Activated CD4-positive, alpha-beta T cell treated with anti-CD3 and anti-CD28 coated beads, Interleukin-2, Interleukin-4, amounts not matched to agents 100 ng/mL and 50 ng/mL, durations not matched to agents 16 hours and 8 hours (primary cell): ENCODE results near the gene SDS.
A peak's percentile ranks its signal among the peaks of the same experiment; 100 is the strongest.

Source experiments
- DNase-seq: peaks from one replicate; pipeline ENCODE4 v3.0.0-alpha.2; 2020; ENCODE audit warnings: low spot score

SDS gene

GRCh38 chr12:113424915-113425823 lies 21.5 kb upstream of the SDS start:
- peak; percentile 50 for DNase-seq

- no peak for DNase-seq
These were observed 20.8 kb upstream of the SDS start for GRCh38 chr12:113424456-113424855.

DNA sequence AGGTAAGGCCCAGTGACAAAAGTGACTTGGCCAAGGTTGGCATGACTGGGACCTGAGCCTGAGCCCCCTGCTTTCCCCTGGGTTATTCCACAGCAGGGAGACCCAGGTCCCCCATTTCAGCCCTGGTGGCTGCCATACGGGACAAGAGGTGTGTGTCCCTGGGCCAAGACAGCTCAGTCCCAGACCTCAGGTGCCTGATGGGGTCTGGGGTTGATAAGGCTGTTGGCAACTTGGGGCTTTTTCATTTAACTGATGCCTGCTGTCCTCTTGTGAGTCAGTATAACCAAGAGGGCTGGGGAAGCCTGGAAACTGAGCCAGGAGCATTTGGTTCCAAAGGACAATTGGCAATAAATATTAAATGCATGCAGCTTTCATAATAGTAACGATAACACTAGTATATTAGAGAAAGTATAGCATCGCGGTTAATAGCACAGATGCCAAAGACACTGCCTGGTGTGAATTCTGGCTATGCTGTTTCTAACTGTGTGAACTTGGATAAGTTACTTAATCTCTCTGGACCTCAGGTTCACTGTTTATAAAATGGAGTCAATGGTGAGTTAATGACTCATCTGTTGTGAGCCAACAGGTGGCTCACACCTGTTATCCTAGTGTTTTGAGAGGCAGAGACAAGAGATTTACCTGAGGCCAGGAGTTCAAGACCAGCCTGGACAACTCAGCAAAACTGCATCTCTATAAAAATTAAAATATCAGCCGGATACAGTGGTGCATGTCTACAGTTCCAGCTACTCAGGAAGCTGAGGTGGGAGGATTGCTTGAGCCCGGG lies 19.4 kb upstream of the SDS start:
- no peak for DNase-seq

DNA sequence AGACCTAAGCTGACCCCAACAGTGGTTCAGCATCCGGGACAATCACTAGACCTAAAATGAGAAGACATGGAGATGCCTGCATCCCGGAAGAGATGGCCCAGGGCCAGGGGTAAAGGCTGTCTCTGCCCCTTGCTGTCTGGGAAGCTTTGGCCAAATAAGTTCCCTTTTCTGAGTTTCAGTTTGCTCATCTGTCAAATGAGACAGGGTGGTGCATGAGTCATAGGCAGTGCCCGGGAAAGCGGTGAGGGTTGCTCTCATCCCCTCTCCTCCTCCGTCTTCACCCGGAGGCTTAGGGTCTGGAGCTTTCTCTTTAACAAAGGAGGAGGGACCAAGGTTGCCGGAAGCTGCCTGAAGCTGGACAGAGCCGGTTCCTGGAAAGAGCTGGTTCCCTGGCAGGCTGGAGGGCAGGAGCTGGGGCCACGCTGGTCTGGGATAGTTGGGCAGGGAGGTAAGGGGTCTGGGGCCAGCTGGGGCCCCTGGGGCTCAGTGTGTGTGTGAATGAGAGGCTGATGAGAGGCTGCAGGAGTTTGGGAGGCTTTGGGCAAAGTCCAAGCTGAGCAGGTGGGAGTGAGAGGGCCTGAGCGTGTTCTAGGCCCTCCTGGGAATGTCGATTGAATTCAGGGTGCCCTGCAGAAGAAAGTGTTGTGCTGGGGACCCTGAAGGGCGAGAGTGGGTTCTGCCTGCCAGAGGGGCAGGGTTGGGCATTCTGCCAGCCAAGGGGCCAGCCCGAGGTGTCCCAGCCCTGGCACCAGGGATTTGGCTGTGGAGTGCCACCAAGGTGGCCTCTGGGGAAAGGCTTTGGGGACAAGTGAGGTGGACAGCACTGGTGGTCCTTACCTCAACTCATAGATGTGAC lies 18.6 kb upstream of the SDS start, which contains the start of gene SDSL:
Gene SDSL, plus strand, starts transcription at position 351 of the 856 bp plus-strand sequence. CDS start 5,603 bp downstream, outside the sequence.
- DNase-seq = peak; percentile 50

- DNase-seq = no peak
These were observed 17.4 kb upstream of the SDS start for GRCh38 chr12:113420996-113421595.

GRCh38 chr12:113418213-113418879 lies 14.7 kb upstream of the SDS start:
- no peak for DNase-seq

DNA sequence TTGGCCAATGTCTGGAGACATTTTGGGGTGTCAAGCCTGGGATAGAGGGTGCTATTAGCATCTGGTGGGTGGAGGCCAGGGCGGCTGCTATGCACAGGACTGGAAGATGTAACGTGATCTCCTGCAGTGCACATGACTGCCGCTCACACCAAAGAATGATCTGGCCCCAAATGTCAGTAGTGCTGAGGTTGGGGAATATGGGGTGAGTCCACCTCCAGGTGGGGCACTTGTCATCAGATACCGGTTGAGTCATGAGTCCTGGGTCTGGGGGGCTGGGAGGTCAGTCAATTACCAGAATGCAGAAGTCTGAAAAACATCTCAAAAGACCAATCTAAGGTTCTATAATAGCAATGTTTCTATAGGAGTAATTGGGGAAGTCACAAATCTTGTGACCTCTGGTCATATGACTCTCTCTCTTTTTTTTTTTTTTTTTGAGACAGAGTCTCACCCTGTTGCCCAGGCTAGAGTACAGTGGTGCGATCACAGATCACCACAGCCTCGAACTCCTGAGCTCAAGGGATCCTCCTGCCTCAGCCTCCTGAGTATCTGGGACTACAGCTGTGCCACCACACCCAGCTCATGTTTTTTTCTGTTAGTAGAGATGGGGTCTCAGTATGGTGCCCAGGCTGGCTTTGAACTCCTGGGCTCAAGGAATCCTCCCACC lies 12.5 kb upstream of the SDS start:
- DNase-seq = no peak

GRCh38 chr12:113414519-113415038 lies 10.9 kb upstream of the SDS start:
- no peak for DNase-seq

- no peak for DNase-seq
These were observed 9.8 kb upstream of the SDS start for GRCh38 chr12:113413488-113413939.

DNA sequence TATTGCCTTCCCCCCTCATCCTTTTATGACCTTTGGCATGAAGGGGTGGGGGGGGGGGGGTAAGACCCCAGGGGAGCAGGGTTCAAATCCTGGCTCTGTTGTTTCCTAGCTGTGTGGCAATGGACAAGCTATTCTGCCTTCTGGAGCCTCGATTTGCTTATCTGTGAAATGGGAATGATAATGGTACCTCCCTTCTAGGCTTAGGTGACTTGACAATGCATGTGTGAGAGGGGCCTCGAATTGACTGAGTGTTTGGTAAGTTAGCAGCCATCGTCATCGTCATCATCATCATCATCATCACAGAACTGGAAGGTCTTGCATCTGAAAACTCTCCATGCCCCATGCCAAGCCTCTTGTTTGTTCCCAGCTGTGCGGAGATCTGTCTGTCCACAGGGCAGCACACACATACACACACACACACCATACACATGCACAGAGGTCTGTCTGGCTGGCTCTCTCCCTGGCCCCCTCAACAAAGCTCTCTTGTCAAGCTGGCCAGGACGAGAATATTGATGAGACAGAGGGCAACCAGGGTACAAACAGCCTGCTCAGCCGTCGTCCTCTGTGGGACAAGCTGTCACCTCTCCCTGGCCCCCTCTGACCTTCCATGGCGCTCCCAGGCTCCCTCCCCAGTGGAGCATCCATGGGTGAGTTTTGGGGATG lies 5.9 kb upstream of the SDS start:
- DNase-seq = no peak

DNA sequence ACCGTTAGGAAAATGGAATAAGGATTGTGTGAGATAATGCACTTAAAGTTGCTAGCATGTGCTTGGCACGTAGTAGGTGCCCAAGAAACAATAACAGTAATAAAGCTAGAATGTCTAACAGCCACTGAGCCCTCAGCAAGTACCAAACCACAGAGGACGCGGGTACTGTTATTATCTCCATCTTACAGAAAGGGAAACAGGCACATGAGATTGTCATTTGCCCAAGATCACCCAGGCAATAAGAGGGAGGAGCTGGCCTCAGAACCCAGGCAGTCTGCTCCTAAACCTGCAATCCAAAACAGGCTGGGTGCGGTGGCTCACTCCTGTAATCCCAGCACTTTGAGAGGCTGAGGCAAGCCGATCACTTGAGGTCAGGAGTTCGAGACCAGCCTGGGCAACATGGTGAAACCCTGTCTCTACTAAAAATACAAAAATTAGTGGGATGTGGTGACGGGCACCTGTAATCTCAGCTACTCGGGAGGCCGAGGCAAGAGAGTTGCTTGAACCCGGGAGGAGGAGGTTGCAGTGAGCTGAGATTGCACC lies 5.1 kb upstream of the SDS start:
- no peak for DNase-seq

GRCh38 chr12:113407931-113408600 lies 4.4 kb upstream of the SDS start:
- DNase-seq = no peak

DNA sequence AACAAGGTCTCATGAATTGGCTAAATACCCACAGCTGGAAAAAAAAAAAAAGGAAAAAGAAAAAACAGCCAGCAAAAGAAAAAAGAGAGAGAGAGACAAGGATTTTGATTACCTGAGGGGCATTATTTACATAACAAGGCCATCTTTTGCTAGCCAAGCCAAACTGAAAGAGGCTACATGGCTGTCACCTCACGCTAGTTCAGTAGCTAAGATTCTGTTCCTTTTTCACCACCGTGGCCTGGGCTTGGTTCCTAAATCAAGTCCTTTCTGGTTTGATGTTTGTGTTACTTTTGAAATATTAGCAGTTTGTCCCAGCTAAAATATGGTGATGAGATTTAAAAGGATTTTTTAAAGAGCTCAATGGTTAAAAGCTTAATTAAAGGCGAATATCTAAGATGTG lies 2.0 kb upstream of the SDS start:
- DNase-seq = no peak

DNA sequence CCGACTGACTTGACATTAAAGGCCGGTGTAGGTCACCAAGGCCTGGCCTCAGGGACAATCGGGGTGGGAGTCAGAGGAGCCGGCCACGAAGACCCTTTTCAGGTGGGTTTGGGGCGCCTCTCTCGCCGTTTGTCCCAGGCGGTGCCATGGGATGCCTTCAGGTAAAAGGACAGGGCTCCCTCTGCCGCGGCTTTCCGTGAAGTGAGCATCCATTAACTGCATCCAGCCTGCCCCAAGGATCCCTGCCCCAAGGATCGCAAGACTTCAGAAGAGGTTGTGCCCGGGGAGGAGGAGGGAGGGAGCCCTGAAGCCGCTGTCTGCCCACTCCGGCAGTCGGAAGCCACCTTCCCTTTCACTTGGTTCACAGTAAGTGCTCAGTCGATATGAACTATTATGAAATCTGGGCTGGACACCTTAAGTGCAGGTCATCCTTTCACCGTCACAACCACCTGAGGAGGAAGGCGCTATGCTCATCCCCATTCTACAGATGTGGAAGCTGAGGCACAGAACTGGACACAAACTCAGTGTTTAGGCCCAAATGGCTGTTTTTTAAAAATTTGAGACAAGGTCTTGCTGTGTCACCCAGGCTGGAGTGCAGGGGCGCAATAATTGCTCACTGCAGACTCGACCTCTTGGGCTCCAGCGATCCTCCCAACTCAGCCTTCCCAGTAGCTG lies 964 bp downstream of the SDS start:
- DNase-seq = no peak

DNA sequence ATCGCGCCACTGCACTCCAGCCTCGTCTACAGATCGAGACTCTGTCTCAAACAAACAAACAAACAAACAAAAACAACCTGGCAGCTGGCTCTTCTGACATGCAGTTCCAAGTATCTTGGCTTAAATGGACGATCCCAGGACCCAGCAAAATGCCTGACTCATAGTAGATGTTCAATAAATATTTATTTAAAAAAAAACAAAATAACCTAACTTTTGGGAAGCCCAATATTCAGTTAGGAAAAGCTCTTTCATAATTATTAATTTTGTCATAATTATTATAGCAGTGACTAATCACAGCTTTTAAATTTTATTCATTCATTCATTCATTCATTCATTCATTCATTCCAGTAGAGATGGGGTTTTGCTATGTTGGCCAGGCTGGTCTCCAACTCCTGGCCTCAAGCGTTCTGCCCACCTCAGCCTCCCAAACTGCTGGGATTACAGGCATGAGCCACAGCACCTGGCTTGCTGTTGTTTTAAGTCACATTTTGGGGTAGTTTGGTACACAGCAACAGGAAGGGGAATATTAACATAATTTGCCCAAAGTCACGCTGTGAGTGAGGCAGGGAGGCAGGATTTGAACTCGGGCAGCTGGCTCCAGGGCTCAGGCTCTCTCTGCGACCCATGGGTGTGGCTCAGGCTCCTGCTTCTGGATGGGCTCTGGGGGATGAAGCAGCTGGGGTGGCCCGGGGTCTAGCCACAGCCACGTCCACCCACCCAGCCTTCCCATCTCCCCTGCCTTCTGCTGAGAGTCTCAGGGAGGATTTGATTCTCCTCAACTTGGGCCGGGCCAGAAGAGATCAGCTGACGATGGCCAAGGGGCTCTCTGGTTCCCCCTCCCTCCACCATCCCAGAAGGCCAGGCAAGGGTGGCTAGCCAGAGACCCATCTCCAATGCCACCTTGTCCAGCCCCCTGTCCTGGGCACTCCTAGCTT lies 2.4 kb downstream of the SDS start:
- no peak for DNase-seq

- no peak for DNase-seq
These were observed 3.3 kb downstream of the SDS start for GRCh38 chr12:113400362-113400761.

- no peak for DNase-seq
These were observed 4.2 kb downstream of the SDS start for GRCh38 chr12:113399490-113399889.
